GM21390 (cell line): Measurements from ENCODE around the gene ZMYND10.

ENCODE experiments used
- ATAC-seq: cut with Tn5 transposase; IDR thresholded peaks from one replicate; pipeline ENCODE4 v1.9.1; 2021; ENCODE audit not compliant: unreplicated experiment

ZMYND10 gene

GRCh38 chr3:50327129-50327528, 18.4 kb downstream of the ZMYND10 start:
- ATAC-seq = no peak

GRCh38 chr3:50326182-50326541, 19.4 kb downstream of the ZMYND10 start:
- ATAC-seq = no peak

- ATAC-seq = no peak
Observed at GRCh38 chr3:50325497-50326181, 19.9 kb downstream of the ZMYND10 start.

- no peak for ATAC-seq
Observed at GRCh38 chr3:50325113-50325480, 20.4 kb downstream of the ZMYND10 start.

- ATAC-seq = no peak
Observed at GRCh38 chr3:50324351-50325112, 21.0 kb downstream of the ZMYND10 start.

- ATAC-seq = no peak
Observed at GRCh38 chr3:50323614-50324199, 21.8 kb downstream of the ZMYND10 start.

- no peak for ATAC-seq
Observed at GRCh38 chr3:50323092-50323600, 22.4 kb downstream of the ZMYND10 start.

- no peak for ATAC-seq
Observed at GRCh38 chr3:50322386-50323091, 23.0 kb downstream of the ZMYND10 start, which contains the start of gene HYAL2. HYAL2 (minus strand) TSS chr3:50322745; CDS start chr3:50320489, 2,256 bp downstream.

GRCh38 chr3:50322115-50322385, 23.5 kb downstream of the ZMYND10 start:
- no peak for ATAC-seq

GRCh38 chr3:50321336-50322114, 24.0 kb downstream of the ZMYND10 start:
- peak; percentile 77 for ATAC-seq

GRCh38 chr3:50320853-50321335, 24.6 kb downstream of the ZMYND10 start:
- peak; percentile 51 for ATAC-seq

GRCh38 chr3:50319894-50320625, 25.5 kb downstream of the ZMYND10 start:
- ATAC-seq = no peak

- no peak for ATAC-seq
Observed at GRCh38 chr3:50319181-50319893, 26.2 kb downstream of the ZMYND10 start.

GRCh38 chr3:50318615-50319014, 26.9 kb downstream of the ZMYND10 start:
- ATAC-seq = no peak

GRCh38 chr3:50318163-50318562, 27.4 kb downstream of the ZMYND10 start:
- no peak for ATAC-seq

- no peak for ATAC-seq
Observed at GRCh38 chr3:50317300-50317699, 28.2 kb downstream of the ZMYND10 start.

- ATAC-seq = no peak
Observed at GRCh38 chr3:50316657-50317242, 28.8 kb downstream of the ZMYND10 start.

GRCh38 chr3:50314816-50315215, 30.7 kb downstream of the ZMYND10 start:
- no peak for ATAC-seq

GRCh38 chr3:50314342-50314741, 31.2 kb downstream of the ZMYND10 start:
- no peak for ATAC-seq
